ENCODE data around the gene RIMS3. TPM values are rescaled to one million over a fixed set of nuclear protein-coding genes. Genes with fewer than 3 reads are reported as not detected.

RIMS3 gene
- total RNA-seq, 1 experiment from 2014 or later, result 9.0 TPM

DNA sequence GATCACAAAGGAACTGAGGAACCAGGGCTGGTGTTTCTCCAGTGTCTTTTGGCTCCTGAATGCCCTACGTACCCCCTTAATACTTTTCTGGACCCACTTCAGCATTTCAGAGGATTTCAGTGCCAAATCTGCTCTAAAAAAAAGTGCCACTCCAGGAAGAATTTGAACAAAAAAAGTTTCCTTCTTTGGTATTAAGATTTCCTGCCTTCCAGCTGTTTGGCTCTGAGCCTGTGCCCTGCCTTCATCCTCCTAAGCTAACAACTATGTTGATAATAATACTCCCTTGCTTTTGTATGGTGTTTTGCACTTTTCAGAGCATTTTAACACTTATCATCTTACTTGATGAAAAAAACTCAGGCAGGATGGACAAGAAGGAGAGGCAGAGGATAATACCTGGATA lies 11.0 kb upstream of the RIMS3 start:
- no TSS peak for BruUV-seq (replicated peaks)
- Histone ChIP-seq H3K4me2 (ENCODE audit: low read length) (no peak overlapping the region), H3K36me3 (ENCODE audit: control insufficient read depth in 1 of 2, insufficient read depth in 2 of 2, low read length in 2 of 2) (no peaks in the 10 kb centered on the region), H3K9ac (ENCODE audit: low read length) (no peak overlapping the region), H3K79me2 (ENCODE audit: insufficient read depth, low read length) (no peaks in the 10 kb centered on the region), H4K20me1 (ENCODE audit: insufficient read depth) (no peaks in the 10 kb centered on the region), H3K4me3 (replicated peaks in 1 of 2; ENCODE audit: low read depth in 1 of 2, low read length in 2 of 2) (no peak overlapping the region), H3K27ac (ENCODE audit: low read depth, low read length) (no peak overlapping the region), H3K9me3 (ENCODE audit: control insufficient read depth in 1 of 2, insufficient read depth in 1 of 2, low read depth in 1 of 2, low read length in 2 of 2) (no peaks in the 10 kb centered on the region), H3K27me3 (ENCODE audit: insufficient read depth, low read length) (no peaks in the 10 kb centered on the region), H3K4me1 (ENCODE audit: control insufficient read depth in 1 of 2, insufficient read depth in 2 of 2, low read length in 2 of 2) (no peaks in the 10 kb centered on the region), H2AFZ (ENCODE audit: low read depth, low read length, poor library complexity, severe bottlenecking) (no peak overlapping the region), H3K9me2 (ENCODE audit: insufficient read depth) (no peaks in the 10 kb centered on the region)
- no peak for ATAC-seq
- intact Hi-C loops (cut with micrococcal nuclease), result no loop called here
- CTCF ChIA-PET, result no interaction called here
- TF ChIP-seq POLR2A (IDR thresholded peaks at IDR 0.05; ENCODE audit: borderline replicate concordance, extremely low read depth, insufficient read depth, insufficient read length) (no peak), EGR1 (IDR thresholded peaks at IDR 0.05; ENCODE audit: low read depth) (no peak)
- TF ChIP-seq, protein P1, sequence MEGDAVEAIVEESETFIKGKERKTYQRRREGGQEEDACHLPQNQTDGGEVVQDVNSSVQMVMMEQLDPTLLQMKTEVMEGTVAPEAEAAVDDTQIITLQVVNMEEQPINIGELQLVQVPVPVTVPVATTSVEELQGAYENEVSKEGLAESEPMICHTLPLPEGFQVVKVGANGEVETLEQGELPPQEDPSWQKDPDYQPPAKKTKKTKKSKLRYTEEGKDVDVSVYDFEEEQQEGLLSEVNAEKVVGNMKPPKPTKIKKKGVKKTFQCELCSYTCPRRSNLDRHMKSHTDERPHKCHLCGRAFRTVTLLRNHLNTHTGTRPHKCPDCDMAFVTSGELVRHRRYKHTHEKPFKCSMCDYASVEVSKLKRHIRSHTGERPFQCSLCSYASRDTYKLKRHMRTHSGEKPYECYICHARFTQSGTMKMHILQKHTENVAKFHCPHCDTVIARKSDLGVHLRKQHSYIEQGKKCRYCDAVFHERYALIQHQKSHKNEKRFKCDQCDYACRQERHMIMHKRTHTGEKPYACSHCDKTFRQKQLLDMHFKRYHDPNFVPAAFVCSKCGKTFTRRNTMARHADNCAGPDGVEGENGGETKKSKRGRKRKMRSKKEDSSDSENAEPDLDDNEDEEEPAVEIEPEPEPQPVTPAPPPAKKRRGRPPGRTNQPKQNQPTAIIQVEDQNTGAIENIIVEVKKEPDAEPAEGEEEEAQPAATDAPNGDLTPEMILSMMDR (IDR thresholded peaks at IDR 0.05 in 2 of 3, conservative IDR thresholded peaks at IDR 0.05 in 1 of 3; ENCODE audit: borderline replicate concordance in 1 of 3, insufficient read depth in 1 of 3, low read depth in 2 of 3, low read length in 2 of 3), result no peak
- POLR2A ChIA-PET, result no interaction called here
- no peak for DNase-seq (ENCODE audit: low read depth, low spot score)
- RAD21 ChIA-PET (ENCODE audit: low non-redundant PET in 1 of 2, low total read pairs in 2 of 2, uncharacterized antibody in 2 of 2, unreplicated experiment in 2 of 2), result no interaction called here

- Histone ChIP-seq H3K79me2 (ENCODE audit: insufficient read depth, low read length) (no peaks in the 10 kb centered on the region), H2AFZ (ENCODE audit: low read depth, low read length, poor library complexity, severe bottlenecking) (no peak overlapping the region), H3K27me3 (ENCODE audit: insufficient read depth, low read length) (no peaks in the 10 kb centered on the region), H3K4me3 (replicated peaks in 1 of 2; ENCODE audit: low read depth in 1 of 2, low read length in 2 of 2) (no peak overlapping the region), H3K4me1 (ENCODE audit: control insufficient read depth in 1 of 2, insufficient read depth in 2 of 2, low read length in 2 of 2) (peaks cover 0 to 4% of the 10 kb centered on the region in 2 experiments; a peak in 1 of 4 replicates), H3K4me2 (ENCODE audit: low read length) (no peak overlapping the region), H3K9me2 (ENCODE audit: insufficient read depth) (no peaks in the 10 kb centered on the region), H3K36me3 (ENCODE audit: control insufficient read depth in 1 of 2, insufficient read depth in 2 of 2, low read length in 2 of 2) (no peaks in the 10 kb centered on the region), H4K20me1 (ENCODE audit: insufficient read depth) (no peaks in the 10 kb centered on the region), H3K9ac (ENCODE audit: low read length) (no peak overlapping the region), H3K27ac (ENCODE audit: low read depth, low read length) (no peak overlapping the region), H3K9me3 (ENCODE audit: control insufficient read depth in 1 of 2, insufficient read depth in 1 of 2, low read depth in 1 of 2, low read length in 2 of 2) (no peaks in the 10 kb centered on the region)
- ChIA-PET CTCF (no interaction called here), POLR2A (interaction anchor here (1.7 kb wide), 1 partner anchor 18 kb away, joined by 5 read pairs; the partner anchor contains the start of gene NFYC), RAD21 (ENCODE audit: low non-redundant PET in 1 of 2, low total read pairs in 2 of 2, uncharacterized antibody in 2 of 2, unreplicated experiment in 2 of 2) (no interaction called here)
- no peak for ATAC-seq
- intact Hi-C loops (cut with micrococcal nuclease), result no loop called here
- no peak for DNase-seq (ENCODE audit: low read depth, low spot score)
- no peak for TF ChIP-seq ELF1 (IDR thresholded peaks at IDR 0.05; ENCODE audit: borderline replicate concordance, low read depth)
- no TSS peak for BruUV-seq (replicated peaks)
These were observed 8.0 kb upstream of the RIMS3 start for GRCh38 chr1:40673452-40673851.

Data from HCT116 (cell line).